Upper lobe of left lung (tissue), 6 donors: ENCODE measurements around the gene NFATC2. TPM values are rescaled to one million over a fixed set of nuclear protein-coding genes. Genes with fewer than 3 reads are reported as not detected.

Source experiments
- ATAC-seq, 2 donors: fragments of 200-7000 bp; cut with Tn5 transposase; one replicate each; pipeline ENCODE4 v1.9.1; 2022; ENCODE audit warnings: mild to moderate bottlenecking in 2 of 2, moderate library complexity in 2 of 2; ENCODE audit not compliant: low FRiP score in 2 of 2
- DNase-seq, 2 donors: peaks; one replicate each; pipeline ENCODE4 v3.0.0-alpha.2; 2019 to 2020
- H3K27ac ChIP-seq, 4 donors: fragments of 200-600 bp; sonication (generic); one replicate each; pipeline ENCODE4 v1.5.1; 2016 to 2019
- H3K27me3 ChIP-seq, 4 donors: fragments of 200-600 bp; sonication (generic); one replicate each; pipeline ENCODE4 v1.5.1; 2017 to 2019
- H3K36me3 ChIP-seq, 4 donors: fragments of 200-600 bp; sonication (generic); one replicate each; pipeline ENCODE4 v1.5.1; 2016 to 2019
- H3K4me1 ChIP-seq, 4 donors: fragments of 200-600 bp; sonication (generic); one replicate each; pipeline ENCODE4 v1.5.1; 2018 to 2019
- H3K4me3 ChIP-seq, 4 donors: fragments of 200-600 bp; sonication (generic); one replicate each; pipeline ENCODE4 v1.5.1; 2017 to 2019; ENCODE audit warnings: mild to moderate bottlenecking in 2 of 4, moderate library complexity in 1 of 4
- H3K9me3 ChIP-seq, 4 donors: fragments of 200-600 bp; sonication (generic); one replicate each; pipeline ENCODE4 v1.5.1; 2018 to 2019
- CTCF ChIP-seq, 6 experiments: fragments of 450-650 bp in 4 of 6; fragments of 200-600 bp in 2 of 6; sonication (generic) in 2 of 6; IDR thresholded peaks; one replicate each; pipeline ENCODE4 v1.5.1; 2016 to 2019; ENCODE audit warnings: antibody characterized with exemption in 6 of 6
- EP300 ChIP-seq, 4 donors: sonication (generic); formaldehyde crosslinking; IDR thresholded peaks; one replicate each; pipeline ENCODE4 v1.5.1; 2017; ENCODE audit warnings: antibody characterized with exemption in 4 of 4, control low read depth in 2 of 4
- POLR2A ChIP-seq, 4 donors: fragments of 450-650 bp; IDR thresholded peaks; one replicate each; pipeline ENCODE4 v1.5.1; 2016 to 2017; ENCODE audit warnings: antibody characterized with exemption in 4 of 4, mild to moderate bottlenecking in 2 of 4
- POLR2AphosphoS5 ChIP-seq, 2 donors: sonication (generic); formaldehyde crosslinking; IDR thresholded peaks; one replicate each; pipeline ENCODE4 v1.5.1; 2017; ENCODE audit warnings: antibody characterized with exemption in 2 of 2
- WGBS, 2 donors: methylation state at CpG; one replicate each; pipeline ENCODE4 v1.1.5; 2017 to 2018; 5-methylcytosine and 5-hydroxymethylcytosine counted together
- total RNA-seq, 6 donors: library from RNA; depleted of rRNA in 4 of 6; stranded (reverse); fragments of >200 nt in 4 of 6; gene quantifications; one replicate each; pipeline versions ENCODE4 v1.1.0 to v1.2.1, GENCODE V29; 2016 to 2021
- donor health status: DM: no; HTN: no; CAD: no; lungs with moderate emphysema.
- donor health status: DM: no; HTN: yes; CAD: no; lungs with severe emphysema.

Gene NFATC2
- total RNA-seq, 6 donors from 2014 or later, result 5.1 to 28.1 (median 7.6) TPM

- no peaks in the 10 kb centered on the region for H3K27me3 ChIP-seq
These were observed 146.1 kb downstream of the NFATC2 start for GRCh38 chr20:51396365-51396909.

DNA sequence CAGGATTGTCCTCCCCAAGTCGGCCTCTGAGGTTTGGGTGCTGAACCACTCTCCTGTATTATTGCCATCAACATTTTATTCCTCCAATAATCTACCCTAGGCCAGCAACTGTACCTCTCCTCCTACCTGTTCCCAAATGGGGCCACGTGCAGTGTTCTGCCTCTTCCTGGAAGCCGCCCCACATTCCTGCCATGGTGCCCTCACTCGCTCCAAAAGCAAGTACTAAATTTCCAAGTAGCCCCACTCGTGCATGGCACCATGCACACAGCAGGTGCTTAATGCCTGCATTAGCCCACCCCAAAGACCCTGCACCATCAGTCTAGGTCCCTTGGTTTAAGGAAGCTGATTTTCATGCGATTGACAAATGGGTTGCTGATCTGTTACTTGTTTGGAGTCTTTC is 147.8 kb downstream of the NFATC2 start:
- TF ChIP-seq CTCF (IDR thresholded peaks at IDR 0.05) (no peak), POLR2A (IDR thresholded peaks at IDR 0.05) (no peak), POLR2AphosphoS5 (IDR thresholded peaks at IDR 0.05) (no peak), EP300 (IDR thresholded peaks at IDR 0.05) (no peak)
- peaks cover 0 to 12% (median 3%) of the 10 kb centered on the region in 4 donors for H3K4me1 ChIP-seq
- no peak for ATAC-seq
- H3K4me3 ChIP-seq, result no peak overlapping the region
- DNase-seq, result no peak
- no peaks in the 10 kb centered on the region for H3K27me3 ChIP-seq
- WGBS, 2 donors, result 89 to 94% methylated on average over 6 of the region's 6 CpGs
- H3K36me3 ChIP-seq, result no peaks in the 10 kb centered on the region
- H3K27ac ChIP-seq, result no peak overlapping the region
- no peaks in the 10 kb centered on the region for H3K9me3 ChIP-seq

More at GRCh38 chr20:51396365-51396909, 146.1 kb downstream of the NFATC2 start:
- TF ChIP-seq EP300 (IDR thresholded peaks at IDR 0.05) (no peak), CTCF (IDR thresholded peaks at IDR 0.05) (no peak), POLR2A (IDR thresholded peaks at IDR 0.05) (no peak), POLR2AphosphoS5 (IDR thresholded peaks at IDR 0.05) (no peak)
- WGBS, 2 donors, result 68 to 70% methylated on average over 7 of the region's 7 CpGs
- H3K36me3 ChIP-seq, result no peaks in the 10 kb centered on the region
- H3K4me1 ChIP-seq, result peaks cover 0 to 14% (median 7%) of the 10 kb centered on the region in 4 donors
- H3K27ac ChIP-seq, result no peak overlapping the region
- ATAC-seq (no peak), DNase-seq (no peak)
- no peak overlapping the region for H3K4me3 ChIP-seq
- H3K9me3 ChIP-seq, result no peaks in the 10 kb centered on the region

DNA sequence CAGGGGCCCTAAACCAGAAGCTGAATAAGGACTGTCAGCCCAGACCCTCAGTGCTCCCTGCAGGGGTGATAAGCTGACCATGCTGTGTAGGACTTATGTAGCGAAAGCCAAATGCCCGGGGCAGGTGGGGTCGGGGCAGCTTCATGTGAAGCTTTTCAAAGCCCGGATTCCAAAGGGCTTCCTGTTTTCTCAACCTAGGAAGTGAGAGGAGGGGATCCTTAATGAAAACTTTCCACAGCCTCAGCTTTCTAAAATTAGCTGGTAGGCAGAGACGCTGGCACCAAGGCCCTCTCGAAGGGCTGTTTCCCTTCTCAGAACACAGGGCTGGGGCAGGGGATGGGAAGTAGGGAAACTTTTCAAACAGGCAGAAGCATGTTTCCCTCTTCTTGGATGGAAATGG is 148.9 kb downstream of the NFATC2 start:
- Histone ChIP-seq H3K27me3 (no peaks in the 10 kb centered on the region), H3K9me3 (no peaks in the 10 kb centered on the region), H3K36me3 (no peaks in the 10 kb centered on the region), H3K4me3 (no peak overlapping the region), H3K27ac (peak overlapping the region in 1 of 4 donors; percentile 1), H3K4me1 (peaks cover 4 to 16% (median 12%) of the 10 kb centered on the region in 4 donors)
- WGBS, 2 donors, result 34 to 39% methylated on average over 6 of the region's 6 CpGs
- DNase-seq, result no peak
- ATAC-seq, result no peak
- no peak for TF ChIP-seq POLR2AphosphoS5 (IDR thresholded peaks at IDR 0.05)
- TF ChIP-seq POLR2A (IDR thresholded peaks at IDR 0.05), result no peak
- no peak for TF ChIP-seq EP300 (IDR thresholded peaks at IDR 0.05)
- no peak for TF ChIP-seq CTCF (IDR thresholded peaks at IDR 0.05)

- no peak for DNase-seq
- 79 to 90% methylated on average over 7 of the region's 7 CpGs for WGBS, 2 donors
These were observed 149.8 kb downstream of the NFATC2 start for GRCh38 chr20:51392614-51393186.

More at GRCh38 chr20:51392614-51393186, 149.8 kb downstream of the NFATC2 start:
- Histone ChIP-seq H3K9me3 (no peaks in the 10 kb centered on the region), H3K4me3 (no peak overlapping the region), H3K27ac (no peak overlapping the region), H3K4me1 (peaks cover 4 to 17% (median 12%) of the 10 kb centered on the region in 4 donors), H3K36me3 (no peaks in the 10 kb centered on the region), H3K27me3 (no peaks in the 10 kb centered on the region)
- no peak for ATAC-seq
- no peak for TF ChIP-seq POLR2A (IDR thresholded peaks at IDR 0.05)
- no peak for TF ChIP-seq CTCF (IDR thresholded peaks at IDR 0.05)
- TF ChIP-seq EP300 (IDR thresholded peaks at IDR 0.05), result no peak
- no peak for TF ChIP-seq POLR2AphosphoS5 (IDR thresholded peaks at IDR 0.05)
